MM.1S (cell line): ENCODE results near the gene ACTR1B.

Experiments
- EZH2phosphoT487 ChIP-seq: fragments of 300-600 bp; sonication (generic); IDR thresholded peaks from 2 replicates; pipeline ENCODE4 v1.6.1; 2018; ENCODE audit warnings: antibody characterized with exemption, low read length
- TF ChIP-seq, protein P1 (sequence below): fragments of 300-600 bp; sonication (generic); IDR thresholded peaks from 2 replicates; pipeline ENCODE4 v1.5.1; 2016; ENCODE audit warnings: antibody characterized with exemption, low read length, mixed read lengths

DNA sequence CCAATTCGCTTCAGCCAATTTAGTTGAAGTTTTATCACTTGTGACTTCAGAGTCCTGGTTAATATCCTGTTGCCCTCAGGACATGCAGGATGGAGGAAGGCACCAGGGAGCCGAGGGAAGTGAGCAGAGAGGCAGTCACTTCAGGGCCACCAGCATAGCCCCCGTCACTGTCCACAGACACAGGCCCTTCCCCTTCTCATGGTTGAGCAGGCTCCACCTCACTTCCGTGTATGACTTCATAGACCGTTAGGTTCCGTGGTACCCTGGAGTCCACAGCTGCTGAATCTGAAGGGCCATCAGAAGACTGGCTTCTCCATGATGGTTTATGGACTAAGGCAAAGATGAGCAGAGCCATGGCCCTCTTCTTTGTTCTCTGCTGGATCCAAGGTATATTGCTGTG is 5.6 kb upstream of the ACTR1B start, which contains the start of gene C2orf92:
- TF ChIP-seq, protein P1, sequence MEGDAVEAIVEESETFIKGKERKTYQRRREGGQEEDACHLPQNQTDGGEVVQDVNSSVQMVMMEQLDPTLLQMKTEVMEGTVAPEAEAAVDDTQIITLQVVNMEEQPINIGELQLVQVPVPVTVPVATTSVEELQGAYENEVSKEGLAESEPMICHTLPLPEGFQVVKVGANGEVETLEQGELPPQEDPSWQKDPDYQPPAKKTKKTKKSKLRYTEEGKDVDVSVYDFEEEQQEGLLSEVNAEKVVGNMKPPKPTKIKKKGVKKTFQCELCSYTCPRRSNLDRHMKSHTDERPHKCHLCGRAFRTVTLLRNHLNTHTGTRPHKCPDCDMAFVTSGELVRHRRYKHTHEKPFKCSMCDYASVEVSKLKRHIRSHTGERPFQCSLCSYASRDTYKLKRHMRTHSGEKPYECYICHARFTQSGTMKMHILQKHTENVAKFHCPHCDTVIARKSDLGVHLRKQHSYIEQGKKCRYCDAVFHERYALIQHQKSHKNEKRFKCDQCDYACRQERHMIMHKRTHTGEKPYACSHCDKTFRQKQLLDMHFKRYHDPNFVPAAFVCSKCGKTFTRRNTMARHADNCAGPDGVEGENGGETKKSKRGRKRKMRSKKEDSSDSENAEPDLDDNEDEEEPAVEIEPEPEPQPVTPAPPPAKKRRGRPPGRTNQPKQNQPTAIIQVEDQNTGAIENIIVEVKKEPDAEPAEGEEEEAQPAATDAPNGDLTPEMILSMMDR: no peak
- no peak for TF ChIP-seq EZH2phosphoT487
